Mucosa of descending colon (tissue), 3 donors: ENCODE data around the gene FYCO1. TPM values are rescaled to one million over a fixed set of nuclear protein-coding genes. Genes with fewer than 3 reads are reported as not detected.

ENCODE experiments used
- ATAC-seq: fragments of 200-7000 bp; cut with Tn5 transposase; one replicate; pipeline ENCODE4 v1.9.1; 2020; ENCODE audit warnings: mild to moderate bottlenecking, moderate library complexity
- DNase-seq, 3 donors: peaks; one replicate each; pipeline ENCODE4 v3.0.0-alpha.2; 2020
- H3K36me3 ChIP-seq: fragments of 200-600 bp; one replicate; pipeline ENCODE4 v1.8.0; 2021; ENCODE audit warnings: low read depth, mild to moderate bottlenecking
- H3K4me1 ChIP-seq: fragments of 200-600 bp; one replicate; pipeline ENCODE4 v1.8.0; 2021; ENCODE audit warnings: low read depth, mild to moderate bottlenecking
- H3K4me3 ChIP-seq: fragments of 200-600 bp; one replicate; pipeline ENCODE4 v1.8.0; 2021; ENCODE audit warnings: mild to moderate bottlenecking
- H3K9me3 ChIP-seq: fragments of 200-600 bp; one replicate; pipeline ENCODE4 v1.8.0; 2021; ENCODE audit warnings: mild to moderate bottlenecking
- intact Hi-C, 2 donors: fragments of 100-400 bp; cut with DNase I in 1 of 2; cut with micrococcal nuclease in 1 of 2; formaldehyde crosslinking; loops; one replicate each; pipeline versions ENCODE4 v1.11.0 to v1.11.1; 2022; cut with DNase I, micrococcal nuclease
- total RNA-seq, 3 donors: library from RNA; stranded (reverse); fragmentation: NEBNext Ultra II Directional in 2 of 3; extraction: Animal tissue kit (Norgen Biotek cat#: 25700) in 2 of 3; gene quantifications; one replicate each; pipeline versions ENCODE4 v1.2.1 to v1.2.4, GENCODE V29; 2021 to 2023
- TF ChIP-seq, protein P1 (sequence below): fragments of 200-600 bp; IDR thresholded peaks from one replicate; pipeline ENCODE4 v1.8.0; 2022; ENCODE audit warnings: antibody characterized with exemption, mild to moderate bottlenecking
- donor health status: DM: no; HTN: no; CAD: no; lungs with moderate emphysema.
- donor health status: DM: no; HTN: no; CAD: no.
- donor health status: DM: no; HTN: yes; CAD: no.

FYCO1 gene
- total RNA-seq, 3 donors from 2014 or later: 25.4 to 76.5 (median 27.7) TPM

DNA sequence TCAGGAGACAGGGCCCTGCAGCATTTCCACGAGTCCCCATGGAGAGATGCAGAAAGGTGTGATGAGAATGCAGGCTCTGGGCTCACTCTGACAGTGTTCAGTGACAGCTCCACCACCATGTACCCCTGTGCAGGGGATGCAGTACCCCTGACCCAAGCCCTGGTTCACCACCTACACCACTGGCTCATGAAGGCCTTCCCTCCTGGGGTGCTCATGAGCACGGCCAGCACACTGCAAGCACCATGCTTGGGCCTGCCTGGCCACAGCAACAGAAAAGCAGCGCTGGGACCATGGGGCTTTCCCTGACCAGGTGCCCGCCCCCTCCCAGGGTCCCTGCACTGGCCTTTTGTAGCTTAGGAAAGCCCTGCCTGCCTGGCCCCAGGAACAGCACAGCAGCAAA, 46.2 kb downstream of the FYCO1 start:
- H3K4me1 ChIP-seq: no peaks in the 10 kb centered on the region
- TF ChIP-seq, protein P1, sequence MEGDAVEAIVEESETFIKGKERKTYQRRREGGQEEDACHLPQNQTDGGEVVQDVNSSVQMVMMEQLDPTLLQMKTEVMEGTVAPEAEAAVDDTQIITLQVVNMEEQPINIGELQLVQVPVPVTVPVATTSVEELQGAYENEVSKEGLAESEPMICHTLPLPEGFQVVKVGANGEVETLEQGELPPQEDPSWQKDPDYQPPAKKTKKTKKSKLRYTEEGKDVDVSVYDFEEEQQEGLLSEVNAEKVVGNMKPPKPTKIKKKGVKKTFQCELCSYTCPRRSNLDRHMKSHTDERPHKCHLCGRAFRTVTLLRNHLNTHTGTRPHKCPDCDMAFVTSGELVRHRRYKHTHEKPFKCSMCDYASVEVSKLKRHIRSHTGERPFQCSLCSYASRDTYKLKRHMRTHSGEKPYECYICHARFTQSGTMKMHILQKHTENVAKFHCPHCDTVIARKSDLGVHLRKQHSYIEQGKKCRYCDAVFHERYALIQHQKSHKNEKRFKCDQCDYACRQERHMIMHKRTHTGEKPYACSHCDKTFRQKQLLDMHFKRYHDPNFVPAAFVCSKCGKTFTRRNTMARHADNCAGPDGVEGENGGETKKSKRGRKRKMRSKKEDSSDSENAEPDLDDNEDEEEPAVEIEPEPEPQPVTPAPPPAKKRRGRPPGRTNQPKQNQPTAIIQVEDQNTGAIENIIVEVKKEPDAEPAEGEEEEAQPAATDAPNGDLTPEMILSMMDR: no peak
- no peaks in the 10 kb centered on the region for H3K36me3 ChIP-seq
- H3K9me3 ChIP-seq: no peaks in the 10 kb centered on the region
- intact Hi-C loops: no loop called here
- H3K4me3 ChIP-seq: no peak overlapping the region
- DNase-seq (no peak), ATAC-seq (no peak)

DNA sequence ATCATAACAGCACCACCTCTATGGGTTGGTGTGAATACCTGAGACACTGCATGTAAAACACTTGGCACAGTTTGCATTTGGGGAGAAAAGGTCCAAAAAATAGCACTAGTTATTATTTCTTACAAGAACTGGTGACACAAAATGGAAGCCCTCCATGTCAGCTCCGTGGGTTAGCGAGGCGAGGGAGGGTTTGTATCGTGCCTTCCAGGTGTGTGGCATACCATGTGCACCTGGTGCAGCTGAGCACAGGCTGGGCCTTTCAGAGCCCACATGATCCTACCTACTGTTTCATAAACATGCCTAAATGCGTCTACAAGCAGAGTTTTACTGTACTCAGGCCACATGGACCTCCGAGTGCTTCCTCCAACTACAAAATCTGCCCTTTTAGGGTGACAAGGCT, 46.7 kb downstream of the FYCO1 start:
- DNase-seq: no peak
- H3K4me1 ChIP-seq: no peaks in the 10 kb centered on the region
- intact Hi-C loops: no loop called here
- H3K4me3 ChIP-seq: no peak overlapping the region
- TF ChIP-seq, protein P1: no peak
- no peak for ATAC-seq
- no peaks in the 10 kb centered on the region for H3K36me3 ChIP-seq
- no peaks in the 10 kb centered on the region for H3K9me3 ChIP-seq

DNA sequence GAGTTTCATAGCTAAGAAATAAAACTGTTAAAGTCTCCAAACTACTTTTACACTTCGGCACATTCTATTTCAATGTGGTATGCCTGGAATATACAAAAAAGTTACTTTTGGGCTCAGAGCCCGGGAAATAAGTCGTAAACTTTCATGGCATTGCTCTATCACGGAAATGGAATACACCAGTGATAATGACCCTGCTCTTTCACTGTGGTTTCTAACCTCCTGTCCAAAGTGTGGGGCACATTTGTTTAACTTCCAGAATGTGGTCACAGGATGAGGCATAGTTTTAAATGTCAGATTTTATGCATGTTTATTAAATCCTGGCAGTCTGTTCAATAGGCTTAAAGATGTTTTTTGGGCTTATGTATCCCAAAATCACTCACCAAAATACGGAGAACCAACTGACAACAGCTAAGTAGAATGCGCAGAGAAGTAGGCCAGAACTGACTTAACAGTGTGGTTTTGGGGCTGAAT, 47.3 kb downstream of the FYCO1 start:
- intact Hi-C loops: no loop called here
- H3K4me3 ChIP-seq: no peak overlapping the region
- ATAC-seq (no peak), DNase-seq (no peak)
- H3K36me3 ChIP-seq: no peaks in the 10 kb centered on the region
- TF ChIP-seq, protein P1: no peak
- H3K9me3 ChIP-seq: no peaks in the 10 kb centered on the region
- H3K4me1 ChIP-seq: no peaks in the 10 kb centered on the region

DNA sequence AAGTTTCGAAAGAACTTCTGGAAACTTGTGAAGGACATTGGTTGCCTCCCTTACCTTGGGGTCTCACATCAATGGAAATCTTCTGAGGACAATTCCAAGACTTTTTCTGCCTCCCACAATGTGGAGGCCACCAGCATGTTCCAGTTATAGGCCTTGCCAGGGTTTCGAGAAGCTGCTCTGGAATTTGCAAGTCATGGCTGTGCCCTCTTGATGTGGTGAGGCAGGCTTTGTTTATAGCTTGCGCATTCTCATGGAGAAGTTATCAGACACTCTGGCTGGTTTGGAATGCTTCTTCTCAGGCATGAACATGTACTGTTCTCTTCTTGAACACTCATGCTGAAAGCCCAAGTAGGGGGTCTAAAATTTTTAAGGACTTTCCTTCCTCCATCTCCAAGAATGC, 48.3 kb downstream of the FYCO1 start:
- Histone ChIP-seq H3K36me3 (no peaks in the 10 kb centered on the region), H3K4me1 (peaks cover 1% of the 10 kb centered on the region), H3K9me3 (no peaks in the 10 kb centered on the region), H3K4me3 (no peak overlapping the region)
- no peak for DNase-seq
- TF ChIP-seq, protein P1: no peak
- ATAC-seq: no peak
- intact Hi-C loops: no loop called here

DNA sequence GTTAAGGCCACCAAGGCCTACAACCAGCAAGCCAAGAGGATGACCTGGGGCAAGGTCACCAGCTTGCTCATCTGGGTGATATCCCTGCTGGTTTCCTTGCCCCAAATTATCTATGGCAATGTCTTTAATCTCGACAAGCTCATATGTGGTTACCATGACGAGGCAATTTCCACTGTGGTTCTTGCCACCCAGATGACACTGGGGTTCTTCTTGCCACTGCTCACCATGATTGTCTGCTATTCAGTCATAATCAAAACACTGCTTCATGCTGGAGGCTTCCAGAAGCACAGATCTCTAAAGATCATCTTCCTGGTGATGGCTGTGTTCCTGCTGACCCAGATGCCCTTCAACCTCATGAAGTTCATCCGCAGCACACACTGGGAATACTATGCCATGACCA, 48.7 kb downstream of the FYCO1 start:
- Histone ChIP-seq H3K4me1 (peaks cover 5% of the 10 kb centered on the region), H3K9me3 (no peaks in the 10 kb centered on the region), H3K4me3 (no peak overlapping the region), H3K36me3 (no peaks in the 10 kb centered on the region)
- no peak for DNase-seq
- no peak for ATAC-seq
- TF ChIP-seq, protein P1: no peak
- intact Hi-C loops: no loop called here

DNA sequence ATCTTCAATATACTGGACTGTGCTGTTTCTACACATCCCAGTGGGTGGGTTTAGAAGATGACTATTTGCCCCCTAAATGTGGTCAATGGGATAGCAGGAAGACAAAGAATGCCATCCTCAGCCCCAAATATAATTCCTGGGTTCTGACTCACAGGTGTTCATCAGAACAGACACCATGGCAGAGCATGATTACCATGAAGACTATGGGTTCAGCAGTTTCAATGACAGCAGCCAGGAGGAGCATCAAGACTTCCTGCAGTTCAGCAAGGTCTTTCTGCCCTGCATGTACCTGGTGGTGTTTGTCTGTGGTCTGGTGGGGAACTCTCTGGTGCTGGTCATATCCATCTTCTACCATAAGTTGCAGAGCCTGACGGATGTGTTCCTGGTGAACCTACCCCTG, 49.3 kb downstream of the FYCO1 start:
- ATAC-seq: peak; percentile 26
- no peak for DNase-seq
- TF ChIP-seq, protein P1: no peak
- no peaks in the 10 kb centered on the region for H3K36me3 ChIP-seq
- H3K9me3 ChIP-seq: no peaks in the 10 kb centered on the region
- peaks cover 5% of the 10 kb centered on the region for H3K4me1 ChIP-seq
- H3K4me3 ChIP-seq: no peak overlapping the region
- intact Hi-C loops: no loop called here
